IMR-90 (cell line): ENCODE data around the gene RPS6KA5. TPM values are rescaled to one million over a fixed set of nuclear protein-coding genes. Genes with fewer than 3 reads are reported as not detected.
"Not testable (repeated sequence)": the region's sequence is repeated elsewhere in the genome, so short reads cannot be mapped to it uniquely, and the experiment has no call there.

Experiments
- ATAC-seq: fragments of 200-7000 bp; cut with Tn5 transposase; 2 replicates; pipeline ENCODE4 v1.9.1; 2020; ENCODE audit warnings: low read depth, mild to moderate bottlenecking, moderate library complexity
- BruUV-seq: library from RNA; stranded (reverse); fragments of 400-500 nt; replicated peaks from 2 replicates; lab custom pipeline; 2021; lab: Mats Ljungman, UMichigan
- CTCF ChIA-PET: fragments of 300-600 bp; formaldehyde crosslinking; extraction: SDS; loops from one replicate; lab custom pipeline; 2021; ENCODE audit warnings: antibody characterized with exemption; lab: Yijun Ruan, JAX
- POLR2A ChIA-PET: fragments of 300-600 bp; sonication (Branson Sonifier 250); formaldehyde crosslinking; loops from one replicate; lab custom pipeline; 2022; ENCODE audit warnings: antibody characterized with exemption; ENCODE audit not compliant: unreplicated experiment; lab: Charles Lee
- DNase-seq: peaks from one replicate; pipeline ENCODE4 v3.0.0; 2013
- H2AFZ ChIP-seq: replicated peaks from 2 replicates; pipeline ENCODE3; 2013; ENCODE audit warnings: low read length, mild to moderate bottlenecking; ENCODE audit not compliant: poor library complexity
- H2AK5ac ChIP-seq: 2 replicates; pipeline ENCODE4 v1.6.1; 2013; ENCODE audit warnings: low read depth, low read length, inconsistent platforms
- H2AK9ac ChIP-seq: replicated peaks from 2 replicates; pipeline ENCODE3; 2013; ENCODE audit warnings: mild to moderate bottlenecking, low read depth, low read length, moderate library complexity; ENCODE audit not compliant: poor library complexity
- H2BK120ac ChIP-seq: 2 replicates; pipeline ENCODE4 v1.6.1; 2013; ENCODE audit warnings: low read depth, low read length, inconsistent platforms
- H2BK15ac ChIP-seq: 3 replicates; pipeline ENCODE4 v1.6.1; 2013; ENCODE audit warnings: low read depth, low read length, inconsistent platforms
- H2BK20ac ChIP-seq: 2 replicates; pipeline ENCODE4 v1.6.1; 2013; ENCODE audit warnings: low read depth, mild to moderate bottlenecking, inconsistent platforms, low read length, moderate library complexity
- H2BK5ac ChIP-seq: 2 replicates; pipeline ENCODE4 v1.6.1; 2013; ENCODE audit warnings: mild to moderate bottlenecking, low read depth, low read length, inconsistent platforms; ENCODE audit not compliant: poor library complexity, severe bottlenecking
- H3K14ac ChIP-seq: replicated peaks from 2 replicates; pipeline ENCODE4 v1.6.1; 2013; ENCODE audit warnings: low read depth, low read length, inconsistent platforms
- H3K18ac ChIP-seq: 2 replicates; pipeline ENCODE4 v1.6.1; 2013; ENCODE audit warnings: low read depth, low read length, control low read depth
- H3K23ac ChIP-seq: 2 replicates; pipeline ENCODE4 v1.6.1; 2013; ENCODE audit warnings: low read depth, low read length, inconsistent platforms
- H3K27ac ChIP-seq: 2 replicates; pipeline ENCODE4 v1.5.1; 2013; ENCODE audit warnings: mild to moderate bottlenecking, control low read depth, low read length; ENCODE audit not compliant: insufficient read depth
- H3K27me3 ChIP-seq: 2 replicates; pipeline ENCODE4 v1.6.1; 2013; ENCODE audit warnings: low read length; ENCODE audit not compliant: control insufficient read depth, insufficient read depth
- H3K36me3 ChIP-seq: 2 replicates; pipeline ENCODE4 v1.6.1; 2013; ENCODE audit warnings: low read length, mixed read lengths; ENCODE audit not compliant: control insufficient read depth, insufficient read depth
- H3K4ac ChIP-seq: 2 replicates; pipeline ENCODE4 v1.6.1; 2013; ENCODE audit warnings: low read depth, low read length, inconsistent platforms
- H3K4me1 ChIP-seq: 2 replicates; pipeline ENCODE4 v1.6.1; 2013; ENCODE audit warnings: low read length, mixed read lengths; ENCODE audit not compliant: control insufficient read depth, insufficient read depth
- H3K4me2 ChIP-seq: 2 replicates; pipeline ENCODE4 v1.6.1; 2013; ENCODE audit warnings: low read depth, mild to moderate bottlenecking, control low read depth, low read length, moderate library complexity
- H3K4me3 ChIP-seq: 2 replicates; pipeline ENCODE4 v1.5.1; 2013; ENCODE audit warnings: low read depth, mild to moderate bottlenecking, control low read depth, low read length, moderate library complexity; ENCODE audit not compliant: insufficient read depth
- H3K56ac ChIP-seq: 2 replicates; pipeline ENCODE4 v1.6.1; 2013; ENCODE audit warnings: low read length, inconsistent platforms; ENCODE audit not compliant: insufficient read depth; ENCODE audit errors: extremely low read depth
- H3K79me1 ChIP-seq, 2 experiments: 2 replicates each; pipeline ENCODE4 v1.6.1; 2013; ENCODE audit warnings: low read length in 2 of 2, inconsistent platforms in 1 of 2, low read depth in 1 of 2
- H3K9ac ChIP-seq: 2 replicates; pipeline ENCODE4 v1.6.1; 2013; ENCODE audit warnings: low read depth, low read length, control low read depth
- H3K9me1 ChIP-seq: 2 replicates; pipeline ENCODE4 v1.6.1; 2013; ENCODE audit warnings: low read length, inconsistent platforms; ENCODE audit not compliant: insufficient read depth
- H3K9me3 ChIP-seq: 2 replicates; pipeline ENCODE4 v1.6.1; 2013; ENCODE audit warnings: low read length; ENCODE audit not compliant: control insufficient read depth, insufficient read depth
- H4K20me1 ChIP-seq: 2 replicates; pipeline ENCODE4 v1.6.1; 2013; ENCODE audit warnings: low read length, inconsistent platforms; ENCODE audit not compliant: insufficient read depth
- H4K5ac ChIP-seq: 2 replicates; pipeline ENCODE4 v1.6.1; 2013; ENCODE audit warnings: mild to moderate bottlenecking, low read depth, low read length, control low read depth
- H4K8ac ChIP-seq, 2 experiments: 2 replicates each; pipeline ENCODE4 v1.6.1; 2013; ENCODE audit warnings: low read depth in 2 of 2, low read length in 2 of 2, control low read depth in 1 of 2, inconsistent platforms in 1 of 2
- H4K91ac ChIP-seq: 2 replicates; pipeline ENCODE4 v1.6.1; 2013; ENCODE audit warnings: low read depth, low read length, inconsistent platforms; ENCODE audit not compliant: insufficient read depth
- WGBS, 2 experiments: methylation state at CpG; one replicate each; pipeline versions ENCODE4 v1.1.5 to v1.1.7; 2013; ENCODE audit warnings: missing lambda C conversion rate in 2 of 2; ENCODE audit not compliant: insufficient read length in 1 of 2; ENCODE audit errors: extremely low coverage in 2 of 2; 5-methylcytosine and 5-hydroxymethylcytosine counted together
- dilution Hi-C: fragments of 300-500 bp; cut with HindIII; formaldehyde crosslinking; loops from one replicate; pipeline ENCODE4 v1.14.3; 2018; ENCODE audit warnings: low sequenced_read_pairs; ENCODE audit not compliant: unreplicated experiment
- in situ Hi-C: fragments of 300-500 bp; cut with MboI; formaldehyde crosslinking; loops from 3 replicates; pipeline ENCODE4 v1.14.3; 2019; ENCODE audit warnings: low sequenced_read_pairs, inconsistent platforms, mixed read lengths
- intact Hi-C: fragments of 100-400 bp; cut with micrococcal nuclease; formaldehyde crosslinking; loops from 2 replicates; pipeline ENCODE4 v1.10.0; 2022
- polyA plus RNA-seq, 3 experiments: library from polyadenylated mRNA; depleted of rRNA; stranded (reverse); fragments of >200 nt; gene quantifications; 2 replicates each; pipeline ENCODE4 v1.2.3, GENCODE V29; 2012; ENCODE audit warnings: low replicate concordance in 1 of 3
- total RNA-seq: library from RNA; depleted of rRNA; stranded (reverse); fragments of >200 nt; gene quantifications from 2 replicates; pipeline ENCODE4 v1.2.3, GENCODE V29; 2012

The RPS6KA5 gene
- total and polyA plus RNA-seq, 2 of the 4 experiments (the other 2 are of a cell fraction) = 0.36 TPM

GRCh38 chr14:91093743-91094472 lies 33.5 kb upstream of the RPS6KA5 start:
- H2BK5ac ChIP-seq, ATAC-seq, dilution Hi-C loops, intact Hi-C loops, H3K4ac ChIP-seq, H3K14ac ChIP-seq, H2AK5ac ChIP-seq, H3K27ac ChIP-seq, H2BK20ac ChIP-seq, H2BK120ac ChIP-seq, H3K9ac ChIP-seq, H2AK9ac ChIP-seq, H3K4me1 ChIP-seq, H3K9me3 ChIP-seq, BruUV-seq, H2BK15ac ChIP-seq, H3K56ac ChIP-seq, POLR2A ChIA-PET, H3K23ac ChIP-seq, in situ Hi-C loops, H4K91ac ChIP-seq, H4K5ac ChIP-seq, H3K18ac ChIP-seq, H4K20me1 ChIP-seq, H3K36me3 ChIP-seq, H3K4me2 ChIP-seq, H4K8ac ChIP-seq, H3K9me1 ChIP-seq, H3K79me1 ChIP-seq, DNase-seq, H2AFZ ChIP-seq, H3K4me3 ChIP-seq: not testable (repeated sequence)
- peaks cover 12% of the 10 kb centered on the region for H3K27me3 ChIP-seq
- CTCF ChIA-PET = interaction anchor here (0.6 kb wide), 1 partner anchor 35 kb away, joined by 3 read pairs; no protein-coding TSS in a partner anchor
- 87% methylated on average over 3 of the region's 14 CpGs; no CpG with 5 or more reads in 1 of the 2 experiments for WGBS, 2 experiments
